GM10266 (cell line): ENCODE results near the gene USP25.

Source experiments
- DNase-seq: peaks from one replicate; pipeline ENCODE4 v3.0.0; 2012; ENCODE audit errors: extremely low spot score
- CTCF ChIP-seq: IDR thresholded peaks from 2 replicates; pipeline ENCODE4 v1.5.1; 2012; ENCODE audit warnings: mild to moderate bottlenecking, low read depth; ENCODE audit not compliant: control insufficient read depth, insufficient read depth; ENCODE audit errors: missing control alignments

USP25 gene

DNA sequence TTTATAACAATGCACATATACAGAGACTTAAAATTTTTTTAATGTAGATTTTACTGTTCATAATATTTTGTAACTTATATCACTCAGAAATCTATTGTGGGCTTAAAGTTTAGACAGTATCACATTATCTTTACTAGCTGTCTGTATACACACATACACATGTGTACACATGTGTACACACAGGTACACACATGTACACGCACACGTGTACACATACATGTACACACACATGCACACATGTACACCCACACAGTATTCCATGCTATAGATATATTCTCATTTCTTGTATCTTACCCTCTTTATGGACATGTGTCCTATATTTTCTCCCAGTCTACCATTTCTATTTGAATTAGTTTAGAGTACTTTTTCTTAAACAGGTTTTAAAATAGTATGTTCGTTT is 123.3 kb downstream of the USP25 start:
- DNase-seq: no peak
- no peak for TF ChIP-seq CTCF

GRCh38 chr21:15856813-15857212 is 127.0 kb downstream of the USP25 start:
- no peak for DNase-seq
- TF ChIP-seq CTCF: no peak

- no peak for DNase-seq
- TF ChIP-seq CTCF: no peak
Measured at GRCh38 chr21:15857740-15858139, 128.0 kb downstream of the USP25 start.

- TF ChIP-seq CTCF: no peak
- no peak for DNase-seq
Measured at GRCh38 chr21:15860541-15860940, 130.8 kb downstream of the USP25 start.

- no peak for DNase-seq
Measured at GRCh38 chr21:15868940-15869339, 139.2 kb downstream of the USP25 start.

DNA sequence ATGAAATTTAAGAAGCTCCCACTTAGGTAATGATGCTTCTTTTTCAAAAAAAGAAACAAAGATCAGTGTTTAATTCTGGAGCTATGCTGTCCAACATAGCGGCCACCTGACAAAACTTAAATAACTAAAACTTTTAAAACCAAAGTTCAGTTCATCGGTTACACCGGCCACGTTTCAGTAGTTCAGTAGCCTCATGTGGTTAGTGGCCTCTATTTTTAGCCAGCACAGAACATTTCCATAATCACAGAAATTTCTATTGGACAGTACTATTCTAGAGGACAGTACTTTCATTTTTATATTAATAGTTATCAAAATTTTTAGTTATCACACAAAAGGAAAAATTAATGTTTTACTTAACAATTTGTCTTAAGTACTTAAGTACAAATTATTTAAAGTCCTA is 141.0 kb downstream of the USP25 start:
- TF ChIP-seq CTCF: no peak
- DNase-seq: no peak

More at GRCh38 chr21:15868940-15869339, 139.2 kb downstream of the USP25 start:
- TF ChIP-seq CTCF: no peak

DNA sequence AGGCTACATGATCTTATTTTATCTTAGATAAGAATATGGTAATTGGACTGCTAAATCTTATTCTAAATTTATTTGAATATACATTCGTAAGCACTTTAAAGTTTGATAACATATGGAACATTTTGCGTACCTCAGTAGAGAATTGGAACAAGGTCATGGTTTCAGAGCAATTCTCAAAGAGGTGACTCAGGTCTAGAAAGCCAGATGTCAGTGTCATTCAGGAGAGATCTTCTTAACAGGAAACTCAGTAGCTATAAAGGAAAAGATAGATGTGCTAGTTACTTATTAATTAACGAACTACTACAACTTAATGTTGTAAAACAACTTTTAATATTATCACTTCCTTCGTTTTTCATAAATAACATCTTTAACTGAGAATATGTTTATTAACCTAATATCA is 142.5 kb downstream of the USP25 start:
- no peak for TF ChIP-seq CTCF
- no peak for DNase-seq
